SK-N-MC (cell line): Measurements from ENCODE around the gene HMOX1.
"Not testable (repeated sequence)": the region's sequence is repeated elsewhere in the genome, so short reads cannot be mapped to it uniquely, and the experiment has no call there.

Experiments
- DNase-seq: peaks from one replicate; pipeline ENCODE4 v3.0.0-alpha.2; 2011; ENCODE audit warnings: low read depth, low spot score
- H3K27ac ChIP-seq: fragments of 200-600 bp; sonication (generic); 2 replicates; pipeline ENCODE4 v1.5.1; 2016; ENCODE audit warnings: mixed run types
- H3K36me3 ChIP-seq: fragments of 200-600 bp; sonication (generic); 2 replicates; pipeline ENCODE4 v1.6.1; 2017; ENCODE audit warnings: antibody characterized with exemption, low read length, mixed read lengths; ENCODE audit not compliant: insufficient read depth
- H3K4me3 ChIP-seq: fragments of 200-600 bp; sonication (generic); 2 replicates; pipeline ENCODE4 v1.5.1; 2016
- H3K9ac ChIP-seq: fragments of 200-600 bp; sonication (generic); 2 replicates; pipeline ENCODE4 v1.8.0; 2017; ENCODE audit warnings: mixed run types, mixed read lengths; ENCODE audit not compliant: insufficient read length
- H3K9me3 ChIP-seq: fragments of 200-600 bp; sonication (generic); 2 replicates; pipeline ENCODE4 v1.6.1; 2017; ENCODE audit warnings: low read depth, mild to moderate bottlenecking, antibody characterized with exemption, low read length, moderate library complexity, mixed read lengths
- EZH2 ChIP-seq: fragments of 200-600 bp; sonication (generic); IDR thresholded peaks from one replicate; pipeline ENCODE4 v1.6.1; 2017; ENCODE audit warnings: antibody characterized with exemption
- FOXP2 ChIP-seq: optimal IDR thresholded peaks from 2 replicates; pipeline ENCODE3; 2011; ENCODE audit warnings: mild to moderate bottlenecking, moderate library complexity; ENCODE audit not compliant: insufficient read depth; ENCODE audit errors: extremely low read length, control extremely low read depth
- POLR2AphosphoS5 ChIP-seq: IDR thresholded peaks from 2 replicates; pipeline ENCODE4 v1.6.1; 2012; ENCODE audit warnings: mild to moderate bottlenecking, low read depth, low read length, borderline replicate concordance

The HMOX1 gene

GRCh38 chr22:35394810-35395563 lies 14.1 kb downstream of the HMOX1 start:
- Histone ChIP-seq H3K27ac (no peak overlapping the region), H3K9me3 (no peaks in the 10 kb centered on the region), H3K36me3 (no peaks in the 10 kb centered on the region), H3K9ac (no peak overlapping the region), H3K4me3 (no peak overlapping the region)
- no peak for TF ChIP-seq FOXP2
- no peak for TF ChIP-seq EZH2
- no peak for TF ChIP-seq POLR2AphosphoS5
- DNase-seq: no peak

DNA sequence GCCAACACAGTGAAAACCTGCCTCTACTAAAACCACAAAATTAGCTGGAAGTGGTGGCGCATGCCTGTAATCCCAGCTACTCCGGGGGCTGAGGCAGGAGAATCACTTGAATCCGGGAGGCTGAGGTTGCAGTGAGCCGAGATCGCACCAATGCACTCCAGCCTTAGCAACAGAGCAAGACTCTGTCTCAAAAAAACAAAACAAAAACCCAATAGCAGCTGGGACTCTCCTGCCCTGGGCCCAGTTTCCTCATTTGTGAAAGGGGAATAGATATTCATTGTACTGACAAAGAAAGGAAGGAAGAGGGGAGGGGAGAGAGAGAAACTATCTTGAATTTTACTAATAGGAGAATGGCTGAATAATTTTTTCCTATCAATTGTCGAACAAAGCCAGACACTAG lies 15.7 kb downstream of the HMOX1 start:
- not testable (repeated sequence) for H3K9ac ChIP-seq, H3K9me3 ChIP-seq, H3K4me3 ChIP-seq, H3K27ac ChIP-seq, H3K36me3 ChIP-seq, DNase-seq

- H3K9me3 ChIP-seq: no peaks in the 10 kb centered on the region
- no peak for DNase-seq
- no peak overlapping the region for H3K9ac ChIP-seq
- no peak overlapping the region for H3K27ac ChIP-seq
- H3K36me3 ChIP-seq: peaks cover 12% of the 10 kb centered on the region
- TF ChIP-seq EZH2 (no peak), POLR2AphosphoS5 (no peak)
- no peak overlapping the region for H3K4me3 ChIP-seq
Observed at GRCh38 chr22:35397095-35397904, 16.4 kb downstream of the HMOX1 start.

- Histone ChIP-seq H3K9me3 (no peaks in the 10 kb centered on the region), H3K4me3 (no peak overlapping the region), H3K36me3 (peaks cover 25% of the 10 kb centered on the region), H3K27ac (no peak overlapping the region), H3K9ac (no peak overlapping the region)
- DNase-seq: no peak
- no peak for TF ChIP-seq FOXP2
Observed at GRCh38 chr22:35398591-35398973, 17.7 kb downstream of the HMOX1 start.

- H3K36me3 ChIP-seq: peaks cover 31% of the 10 kb centered on the region
- H3K27ac ChIP-seq: peak overlapping the region; percentile 93
- no peak for TF ChIP-seq FOXP2
- no peak for TF ChIP-seq POLR2AphosphoS5
- no peak for TF ChIP-seq EZH2
- DNase-seq: no peak
- H3K4me3 ChIP-seq: peak overlapping the region; percentile 95
- peak overlapping the region; percentile 93 for H3K9ac ChIP-seq
- no peaks in the 10 kb centered on the region for H3K9me3 ChIP-seq
Observed at GRCh38 chr22:35399114-35399677, 18.3 kb downstream of the HMOX1 start.

GRCh38 chr22:35399678-35400500 lies 19.0 kb downstream of the HMOX1 start, which contains the start of gene MCM5:
Gene MCM5, plus strand, starts transcription at chr22:35400140. Its CDS starts 299 bp downstream, at chr22:35400439.
- H3K27ac ChIP-seq: peak within 1 kb of the TSS; percentile 93
- TF ChIP-seq FOXP2 (peak; percentile 24), POLR2AphosphoS5 (peak; percentile 26; the same call in 1 of the 2 replicates), EZH2 (no peak)
- no peaks in the 10 kb centered on the region for H3K9me3 ChIP-seq

GRCh38 chr22:35400501-35400790 lies 19.6 kb downstream of the HMOX1 start:
- Histone ChIP-seq H3K4me3 (peak overlapping the region; percentile 95), H3K9me3 (no peaks in the 10 kb centered on the region), H3K9ac (peak overlapping the region; percentile 97), H3K36me3 (peaks cover 43% of the 10 kb centered on the region), H3K27ac (peak overlapping the region; percentile 82; the same call in 1 of the 2 replicates)
- DNase-seq: no peak
- TF ChIP-seq POLR2AphosphoS5: no peak
- no peak for TF ChIP-seq EZH2
- TF ChIP-seq FOXP2: no peak

More at GRCh38 chr22:35399678-35400500, 19.0 kb downstream of the HMOX1 start, which contains the start of gene MCM5:
- peak; percentile 91 for DNase-seq
- peak within 1 kb of the TSS; percentile 97 for H3K9ac ChIP-seq
- H3K4me3 ChIP-seq: peak within 1 kb of the TSS; percentile 95
- H3K36me3 ChIP-seq: peaks cover 38% of the 10 kb centered on the region

- TF ChIP-seq POLR2AphosphoS5: no peak
- TF ChIP-seq FOXP2: no peak
- TF ChIP-seq EZH2: no peak
- Histone ChIP-seq H3K27ac (no peak overlapping the region), H3K36me3 (peaks cover 54% of the 10 kb centered on the region)
Observed at GRCh38 chr22:35401863-35402262, 21.0 kb downstream of the HMOX1 start.

More at GRCh38 chr22:35401863-35402262, 21.0 kb downstream of the HMOX1 start:
- Histone ChIP-seq H3K9me3 (no peaks in the 10 kb centered on the region), H3K9ac (peak overlapping the region; percentile 97), H3K4me3 (peak overlapping the region; percentile 95)
- no peak for DNase-seq
